Measurements from ENCODE around the gene LRP1-AS.

Gene LRP1-AS

DNA sequence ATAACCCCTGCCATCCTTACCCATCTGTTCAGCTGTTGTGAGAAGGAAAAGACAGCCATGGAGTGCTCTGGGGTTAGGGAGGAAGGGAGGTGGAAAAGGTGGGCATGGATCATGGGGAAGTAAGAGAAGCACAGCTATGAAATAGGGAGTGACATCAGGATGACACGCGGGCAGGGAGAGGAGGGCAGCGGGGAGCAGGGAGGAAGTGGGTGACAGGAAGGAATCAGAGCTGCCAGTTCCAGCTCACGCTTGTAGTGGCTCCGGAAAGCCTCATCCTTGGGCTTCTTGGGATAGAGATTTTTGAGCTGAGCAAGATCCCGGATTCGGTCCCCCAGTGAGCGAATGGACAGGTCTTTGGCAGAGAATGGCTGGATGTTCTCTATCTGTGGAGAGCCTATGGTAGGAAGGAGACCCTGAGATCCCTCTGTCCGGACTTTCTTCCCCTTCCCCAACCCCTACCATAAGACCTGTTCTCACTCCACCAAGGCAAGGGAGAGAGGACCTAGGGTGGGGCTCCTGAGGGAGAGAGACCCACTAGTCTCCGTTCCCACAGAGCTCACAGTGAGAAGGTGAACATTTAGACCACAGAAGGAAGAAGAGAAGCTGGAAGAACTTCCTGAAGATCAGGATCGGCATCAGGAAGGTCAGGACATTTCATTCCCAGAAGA, 48.2 kb downstream of the LRP1-AS start:
- H3K4me3 ChIP-seq (ENCODE audit: low read depth in 1 of 2, low read length in 1 of 2) = no peak overlapping the region
- H3K27ac ChIP-seq = peak overlapping the region; percentile 50
- H3K36me3 ChIP-seq = peaks cover 93% of the 10 kb centered on the region
- TF ChIP-seq CTCF (IDR thresholded peaks at IDR 0.05) = no peak
- no peaks in the 10 kb centered on the region for H3K27me3 ChIP-seq
- peaks cover 15 to 20% of the 10 kb centered on the region in 2 experiments for H3K4me1 ChIP-seq (ENCODE audit: control insufficient read depth in 1 of 2, insufficient read depth in 1 of 2, low read depth in 1 of 2, low read length in 1 of 2)
- peaks cover 8% of the 10 kb centered on the region for H3K9me3 ChIP-seq

DNA sequence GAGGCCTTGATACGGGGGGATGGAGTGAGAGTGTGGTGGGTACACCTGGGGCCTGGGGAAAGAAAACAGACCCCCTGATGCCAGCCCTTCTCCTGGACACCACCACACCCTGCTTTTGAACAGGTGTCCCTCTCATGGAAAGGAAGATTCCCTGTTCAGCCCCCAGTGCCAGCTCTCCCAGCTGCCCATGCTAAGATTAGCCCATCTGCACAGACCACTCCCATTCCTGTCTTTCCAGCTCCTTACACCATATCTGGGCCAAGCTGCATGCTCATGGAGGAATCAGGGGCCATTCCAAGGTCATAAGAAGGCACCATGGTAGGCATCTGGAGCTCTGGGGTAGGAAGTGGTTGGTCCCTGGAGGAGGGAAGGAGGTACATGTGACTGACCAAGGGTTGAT, 48.9 kb downstream of the LRP1-AS start:
- no peak overlapping the region for H3K4me3 ChIP-seq (ENCODE audit: low read depth in 1 of 2, low read length in 1 of 2)
- H3K4me1 ChIP-seq (ENCODE audit: control insufficient read depth in 1 of 2, insufficient read depth in 1 of 2, low read depth in 1 of 2, low read length in 1 of 2) = peaks cover 15 to 22% of the 10 kb centered on the region in 2 experiments
- H3K36me3 ChIP-seq = peaks cover 87% of the 10 kb centered on the region
- H3K9me3 ChIP-seq = peaks cover 8% of the 10 kb centered on the region
- H3K27me3 ChIP-seq = no peaks in the 10 kb centered on the region
- H3K27ac ChIP-seq = peak overlapping the region; percentile 50
- no peak for TF ChIP-seq CTCF (IDR thresholded peaks at IDR 0.05)

DNA sequence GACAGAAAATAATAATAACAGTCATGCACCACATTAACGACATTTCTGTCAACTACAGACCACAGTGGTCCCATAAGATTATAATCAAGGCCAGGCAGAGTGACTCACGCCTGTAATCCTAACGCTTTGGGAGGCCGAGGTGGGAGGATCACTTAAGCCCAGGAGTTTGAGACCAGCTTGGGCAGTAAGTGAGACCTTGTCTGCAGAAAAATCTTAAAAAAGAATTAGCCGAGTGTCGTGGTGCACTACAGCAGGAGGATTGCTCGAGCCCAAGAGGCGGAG, 49.9 kb downstream of the LRP1-AS start:
- Histone ChIP-seq H3K36me3 (peaks cover 79% of the 10 kb centered on the region), H3K4me1 (ENCODE audit: control insufficient read depth in 1 of 2, insufficient read depth in 1 of 2, low read depth in 1 of 2, low read length in 1 of 2) (peaks cover 12 to 19% of the 10 kb centered on the region in 2 experiments), H3K9me3 (peaks cover 8% of the 10 kb centered on the region), H3K27me3 (no peaks in the 10 kb centered on the region), H3K4me3 (ENCODE audit: low read depth in 1 of 2, low read length in 1 of 2) (no peak overlapping the region), H3K27ac (no peak overlapping the region)
- no peak for TF ChIP-seq CTCF (IDR thresholded peaks at IDR 0.05)

GRCh38 chr12:57096748-57097553, 50.5 kb downstream of the LRP1-AS start:
- H3K36me3 ChIP-seq = peaks cover 73% of the 10 kb centered on the region
- peak overlapping the region; percentile 19 for H3K27ac ChIP-seq
- H3K4me3 ChIP-seq (ENCODE audit: low read depth in 1 of 2, low read length in 1 of 2) = no peak overlapping the region
- peaks cover 6 to 14% of the 10 kb centered on the region in 2 experiments for H3K4me1 ChIP-seq (ENCODE audit: control insufficient read depth in 1 of 2, insufficient read depth in 1 of 2, low read depth in 1 of 2, low read length in 1 of 2)
- no peaks in the 10 kb centered on the region for H3K27me3 ChIP-seq
- H3K9me3 ChIP-seq = peaks cover 8% of the 10 kb centered on the region
- no peak for TF ChIP-seq CTCF (IDR thresholded peaks at IDR 0.05)

DNA sequence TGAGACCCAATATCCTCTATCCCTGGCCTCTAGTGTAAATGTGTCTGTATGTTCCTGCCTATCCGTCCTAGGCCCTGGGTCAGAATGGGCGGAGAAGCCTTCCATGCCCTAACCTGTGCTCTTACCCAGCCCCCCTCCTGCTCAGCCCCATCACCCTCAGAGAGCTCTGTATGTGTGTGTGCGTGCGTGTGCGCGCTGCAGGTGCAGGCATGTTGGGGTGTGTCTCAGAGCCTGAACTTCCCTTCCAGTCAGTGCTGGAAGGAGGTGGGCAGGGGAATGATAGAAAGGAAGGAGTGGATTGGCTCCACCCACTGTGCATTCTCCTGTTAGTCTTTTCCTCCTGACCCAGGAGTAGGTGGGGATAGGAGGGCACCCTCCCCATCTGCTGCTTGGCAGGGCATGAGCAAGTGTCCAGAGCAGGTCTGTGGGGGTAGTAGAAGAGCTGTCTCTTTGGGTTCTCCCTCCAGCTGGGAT, 51.3 kb downstream of the LRP1-AS start:
- Histone ChIP-seq H3K27me3 (peaks cover under 1% of the 10 kb centered on the region), H3K4me3 (ENCODE audit: low read depth in 1 of 2, low read length in 1 of 2) (no peak overlapping the region), H3K27ac (peak overlapping the region; percentile 19), H3K9me3 (peaks cover 8% of the 10 kb centered on the region), H3K36me3 (peaks cover 65% of the 10 kb centered on the region), H3K4me1 (ENCODE audit: control insufficient read depth in 1 of 2, insufficient read depth in 1 of 2, low read depth in 1 of 2, low read length in 1 of 2) (peaks cover 0 to 7% of the 10 kb centered on the region in 2 experiments)
- no peak for TF ChIP-seq CTCF (IDR thresholded peaks at IDR 0.05)
